KOPT-K1 (cell line): ENCODE data around the gene RACGAP1.
"Not testable (repeated sequence)": the region's sequence is repeated elsewhere in the genome, so short reads cannot be mapped to it uniquely, and the experiment has no call there.

Experiments
- H3K27ac ChIP-seq: fragments of 200-600 bp; sonication (generic); 2 replicates; pipeline ENCODE4 v1.5.1; 2016; ENCODE audit warnings: antibody characterized with exemption, mild to moderate bottlenecking, low read depth, low read length; ENCODE audit not compliant: poor library complexity, severe bottlenecking
- H3K36me3 ChIP-seq: fragments of 200-600 bp; sonication (generic); 2 replicates; pipeline ENCODE4 v1.5.1; 2017; ENCODE audit warnings: antibody characterized with exemption, mild to moderate bottlenecking, low read length, moderate library complexity; ENCODE audit not compliant: insufficient read depth
- H3K9me3 ChIP-seq: fragments of 200-600 bp; sonication (generic); 2 replicates; pipeline ENCODE4 v1.5.1; 2017; ENCODE audit warnings: antibody characterized with exemption, low read length, mild to moderate bottlenecking; ENCODE audit not compliant: insufficient read depth, poor library complexity, severe bottlenecking

The RACGAP1 gene

DNA sequence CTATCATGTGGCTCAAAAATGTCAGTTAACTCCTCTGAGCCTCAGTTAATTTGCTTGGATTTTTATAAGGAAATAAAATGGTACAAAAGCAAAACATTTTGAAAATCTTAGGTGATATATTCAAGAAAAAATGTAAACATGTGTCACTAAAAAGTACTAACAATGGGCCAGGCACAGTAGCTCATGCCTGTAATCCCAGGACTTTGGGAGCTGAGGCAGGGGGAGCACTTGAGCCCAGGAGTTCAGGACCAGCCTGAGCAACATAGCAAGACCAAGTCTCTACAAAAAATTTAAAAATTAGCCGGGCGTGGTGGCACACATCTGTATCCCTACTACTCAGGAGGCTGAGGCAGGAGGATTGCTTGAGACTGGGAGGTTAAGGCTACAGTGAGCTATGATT, 26.8 kb downstream of the RACGAP1 start:
- Histone ChIP-seq H3K27ac (no peak overlapping the region), H3K9me3 (no peaks in the 10 kb centered on the region), H3K36me3 (peaks cover 100% of the 10 kb centered on the region)

- H3K27ac ChIP-seq, result no peak overlapping the region
- H3K36me3 ChIP-seq, result peaks cover 98% of the 10 kb centered on the region
These were observed 35.0 kb downstream of the RACGAP1 start for GRCh38 chr12:49990273-49990672.

GRCh38 chr12:49989400-49989799, 35.9 kb downstream of the RACGAP1 start:
- peaks cover 98% of the 10 kb centered on the region for H3K36me3 ChIP-seq
- not testable (repeated sequence) for H3K9me3 ChIP-seq, H3K27ac ChIP-seq

More at GRCh38 chr12:49990273-49990672, 35.0 kb downstream of the RACGAP1 start:
- no peaks in the 10 kb centered on the region for H3K9me3 ChIP-seq

- Histone ChIP-seq H3K27ac (no peak overlapping the region), H3K36me3 (peaks cover 93% of the 10 kb centered on the region), H3K9me3 (no peaks in the 10 kb centered on the region)
These were observed 37.5 kb downstream of the RACGAP1 start for GRCh38 chr12:49987625-49988303.

DNA sequence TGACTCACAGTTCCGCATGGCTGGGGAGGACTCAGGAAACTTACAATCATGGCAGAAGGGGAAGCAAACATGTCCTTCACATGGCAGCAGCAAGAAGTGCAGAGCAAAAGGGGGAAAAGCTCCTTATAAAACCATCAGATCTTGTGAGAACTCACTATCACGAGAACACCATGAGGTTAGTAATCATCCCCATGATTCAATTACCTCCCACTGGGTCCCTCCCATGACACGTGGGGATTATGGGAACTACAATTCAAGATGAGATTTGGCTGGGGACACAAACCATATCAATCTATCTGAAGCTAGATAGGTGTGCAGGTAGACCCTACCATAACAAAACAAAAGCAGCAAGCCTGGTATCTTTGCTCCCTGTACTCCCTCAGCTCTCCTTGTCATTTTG, 38.8 kb downstream of the RACGAP1 start:
- H3K9me3 ChIP-seq, H3K27ac ChIP-seq: not testable (repeated sequence)
- H3K36me3 ChIP-seq, result peaks cover 80% of the 10 kb centered on the region

DNA sequence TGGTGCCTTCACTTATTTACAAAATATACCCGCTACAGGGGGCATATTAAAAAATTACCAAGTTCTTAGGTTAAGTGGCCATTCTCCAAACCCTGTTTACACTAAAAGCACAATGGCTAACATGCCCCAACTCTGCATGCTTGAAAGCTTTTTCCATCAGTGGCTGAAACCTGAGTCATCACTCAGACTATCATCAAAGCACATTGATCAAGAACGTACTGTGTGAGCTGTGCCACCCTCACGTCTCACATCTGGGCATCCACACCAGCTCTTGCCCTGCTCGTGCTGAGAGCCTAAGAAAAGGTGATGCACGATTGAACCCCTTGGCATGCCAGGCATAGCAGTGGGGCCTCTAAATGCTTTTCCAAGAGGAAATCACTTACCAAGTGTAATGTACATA, 39.3 kb downstream of the RACGAP1 start:
- H3K9me3 ChIP-seq, result no peaks in the 10 kb centered on the region
- peaks cover 77% of the 10 kb centered on the region for H3K36me3 ChIP-seq
- H3K27ac ChIP-seq, result no peak overlapping the region

DNA sequence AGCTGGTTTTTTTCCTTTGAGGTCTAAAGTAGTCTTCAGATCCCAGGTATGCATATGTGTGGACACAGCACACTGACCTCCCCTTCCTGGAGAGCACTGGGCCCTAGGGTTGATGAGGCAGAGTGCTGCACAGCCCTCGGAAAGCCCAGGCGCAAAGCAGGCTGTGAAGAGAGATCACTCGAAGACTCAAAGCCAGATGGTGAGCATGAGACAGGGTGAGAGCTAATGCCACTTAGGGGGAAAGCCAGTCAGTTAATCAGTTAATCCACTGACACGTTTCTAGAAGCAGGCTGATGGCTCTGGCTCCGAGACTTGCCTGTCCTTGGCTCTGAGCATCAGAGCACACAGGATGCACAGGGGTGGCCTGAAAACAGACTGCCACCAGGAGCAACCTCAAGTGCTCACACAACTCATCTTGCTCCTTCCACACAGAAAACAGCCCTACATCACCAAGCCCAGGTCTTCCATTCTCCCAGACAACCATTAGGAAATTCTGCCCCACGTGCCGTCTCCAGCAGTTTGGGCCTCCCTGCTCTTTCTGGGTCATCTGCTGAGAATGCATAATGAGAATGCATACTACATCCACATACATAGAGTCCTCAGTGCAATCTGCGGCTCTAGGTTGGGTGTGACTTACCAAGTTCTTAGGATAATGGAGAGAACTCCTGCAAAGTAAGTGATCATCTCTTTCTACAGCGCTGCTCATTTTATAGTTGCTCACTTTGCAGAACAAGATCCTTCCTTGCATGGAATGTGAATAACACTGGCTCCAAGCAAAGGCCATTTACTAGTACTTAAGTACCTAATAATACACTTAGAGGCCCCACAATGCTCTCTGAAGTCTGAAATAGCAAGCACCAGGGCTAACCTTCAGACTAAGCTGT, 40.6 kb downstream of the RACGAP1 start:
- Histone ChIP-seq H3K36me3 (peaks cover 64% of the 10 kb centered on the region), H3K27ac (no peak overlapping the region), H3K9me3 (no peaks in the 10 kb centered on the region)

DNA sequence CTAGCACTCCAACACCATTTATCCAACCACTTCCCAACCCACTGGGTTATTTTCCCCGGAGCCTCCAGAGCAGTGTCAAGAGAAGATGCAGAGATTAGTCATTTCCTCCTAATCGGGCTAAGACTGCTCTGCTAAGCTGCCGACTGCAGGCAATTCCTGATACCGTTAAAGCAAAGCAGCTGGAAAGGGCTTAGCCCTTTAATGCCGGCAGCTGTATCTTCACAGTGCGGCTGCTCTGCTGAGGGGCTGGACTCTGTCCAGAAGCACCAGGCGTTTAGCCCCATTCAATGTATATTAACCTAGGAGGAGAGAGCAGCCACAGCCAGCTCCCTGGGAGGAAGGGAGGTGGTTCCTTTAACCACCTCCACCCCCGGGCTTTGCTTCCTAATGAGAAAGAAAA, 41.4 kb downstream of the RACGAP1 start:
- H3K36me3 ChIP-seq, result peaks cover 56% of the 10 kb centered on the region
- H3K27ac ChIP-seq, result no peak overlapping the region
- no peaks in the 10 kb centered on the region for H3K9me3 ChIP-seq

DNA sequence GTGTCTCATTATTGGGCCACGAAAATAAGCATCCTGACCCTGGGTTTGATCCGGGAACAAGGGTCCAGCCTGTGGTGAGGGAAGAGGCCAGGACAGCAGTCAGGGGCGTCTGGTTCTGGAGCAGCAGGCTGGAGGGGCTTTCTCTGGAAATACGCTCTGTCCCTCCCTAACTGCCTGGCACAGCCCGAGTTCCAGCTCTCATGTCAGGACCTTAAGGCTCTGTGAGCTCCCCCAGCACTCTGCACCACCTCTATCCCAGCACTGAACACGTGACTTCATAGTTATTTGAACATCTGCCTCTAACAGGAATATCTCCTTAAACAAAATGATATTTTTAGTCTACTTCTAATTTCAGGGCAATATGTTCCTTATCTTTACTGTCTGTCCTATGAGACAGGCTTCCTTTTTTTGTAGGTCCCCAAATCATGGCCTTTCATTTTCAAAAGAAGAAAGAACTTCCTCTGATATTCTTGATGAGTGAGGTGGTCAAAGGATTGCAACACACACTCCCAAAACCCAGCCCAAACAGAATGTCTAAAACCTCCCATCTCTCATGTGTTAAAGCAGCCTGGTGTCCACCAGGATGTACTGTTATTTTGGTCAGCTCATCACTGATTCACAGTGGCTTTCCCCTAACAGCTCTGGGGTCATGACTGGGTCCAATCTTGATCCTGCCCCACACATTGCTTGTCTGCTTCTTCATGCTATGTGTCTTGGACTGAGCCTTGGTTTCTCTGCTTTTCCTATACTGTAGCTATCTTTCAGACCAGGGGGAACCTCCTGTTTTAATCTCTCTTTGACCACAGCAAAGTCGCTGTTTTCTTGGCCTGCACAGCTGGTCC, 42.8 kb downstream of the RACGAP1 start:
- Histone ChIP-seq H3K36me3 (peaks cover 42% of the 10 kb centered on the region), H3K9me3 (no peaks in the 10 kb centered on the region), H3K27ac (no peak overlapping the region)

- H3K36me3 ChIP-seq, result peaks cover 24% of the 10 kb centered on the region
- H3K27ac ChIP-seq, result no peak overlapping the region
- no peaks in the 10 kb centered on the region for H3K9me3 ChIP-seq
These were observed 44.6 kb downstream of the RACGAP1 start for GRCh38 chr12:49980501-49981349.

GRCh38 chr12:49979791-49980190, 45.5 kb downstream of the RACGAP1 start:
- Histone ChIP-seq H3K9me3 (no peaks in the 10 kb centered on the region), H3K36me3 (peaks cover 15% of the 10 kb centered on the region; the same call in 1 of the 2 replicates), H3K27ac (no peak overlapping the region)

GRCh38 chr12:49979016-49979586, 46.2 kb downstream of the RACGAP1 start:
- Histone ChIP-seq H3K36me3 (peaks cover 8% of the 10 kb centered on the region; the same call in 1 of the 2 replicates), H3K9me3 (no peaks in the 10 kb centered on the region), H3K27ac (no peak overlapping the region)

DNA sequence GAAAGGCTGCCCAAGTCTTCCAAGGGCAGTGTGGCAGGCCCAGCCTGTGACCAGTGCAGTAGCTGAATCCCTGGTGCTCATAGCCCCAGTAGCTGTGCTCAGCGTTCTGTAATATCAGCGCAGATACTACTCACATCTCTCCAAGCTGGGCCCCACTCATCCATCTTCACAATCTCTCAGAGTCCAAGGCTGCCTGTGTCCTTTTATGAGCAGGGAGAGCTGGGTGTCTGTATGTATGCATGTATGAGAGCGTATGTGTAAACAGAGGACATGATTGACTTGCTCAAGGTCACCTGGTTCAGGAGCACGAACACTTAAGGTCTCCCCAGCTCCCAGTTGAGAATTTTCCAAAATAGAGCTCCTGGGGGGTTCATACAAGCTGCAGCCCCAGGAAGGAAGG, 47.2 kb downstream of the RACGAP1 start:
- Histone ChIP-seq H3K27ac (no peak overlapping the region), H3K36me3 (no peaks in the 10 kb centered on the region; the same call in 1 of the 2 replicates), H3K9me3 (no peaks in the 10 kb centered on the region)

GRCh38 chr12:49976557-49976956, 48.7 kb downstream of the RACGAP1 start:
- H3K36me3 ChIP-seq, result no peaks in the 10 kb centered on the region
- no peaks in the 10 kb centered on the region for H3K9me3 ChIP-seq
- H3K27ac ChIP-seq, result no peak overlapping the region
